ENCODE measurements around the gene ZNF549.

DNA sequence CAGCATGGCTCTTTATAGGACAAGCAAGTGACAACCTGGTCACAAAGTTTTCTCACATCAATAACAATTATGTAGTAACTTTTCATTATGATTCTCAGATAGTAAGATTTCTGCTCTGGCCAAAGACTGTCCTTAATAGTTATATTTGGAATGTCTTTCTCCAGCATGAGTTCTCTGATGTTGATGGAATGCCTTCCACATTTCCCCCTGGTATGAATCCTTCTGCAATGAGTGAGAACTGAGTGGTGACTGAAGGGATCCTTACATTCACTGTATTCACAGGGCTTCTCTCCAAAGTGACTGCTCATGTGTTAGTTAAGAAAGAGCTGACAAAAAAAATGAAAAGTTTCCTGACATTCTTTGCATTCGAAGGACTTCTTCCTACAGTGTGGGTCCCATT is 19.4 kb downstream of the ZNF549 start:
- TF ChIP-seq, protein P1, sequence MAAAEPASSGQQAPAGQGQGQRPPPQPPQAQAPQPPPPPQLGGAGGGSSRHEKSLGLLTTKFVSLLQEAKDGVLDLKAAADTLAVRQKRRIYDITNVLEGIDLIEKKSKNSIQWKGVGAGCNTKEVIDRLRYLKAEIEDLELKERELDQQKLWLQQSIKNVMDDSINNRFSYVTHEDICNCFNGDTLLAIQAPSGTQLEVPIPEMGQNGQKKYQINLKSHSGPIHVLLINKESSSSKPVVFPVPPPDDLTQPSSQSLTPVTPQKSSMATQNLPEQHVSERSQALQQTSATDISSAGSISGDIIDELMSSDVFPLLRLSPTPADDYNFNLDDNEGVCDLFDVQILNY (CRISPR knock-in tag; IDR thresholded peaks at IDR 0.05), result no peak
- TF ChIP-seq ZNF416 (CRISPR knock-in tag; IDR thresholded peaks at IDR 0.05) (no peak), FOXK1 (CRISPR knock-in tag; IDR thresholded peaks at IDR 0.05) (no peak), EMX1 (CRISPR knock-in tag; IDR thresholded peaks at IDR 0.05) (no peak), CBFB (CRISPR knock-in tag; IDR thresholded peaks at IDR 0.05; ENCODE audit: low read depth) (no peak), RORB (CRISPR knock-in tag; IDR thresholded peaks at IDR 0.05) (no peak), MXD4 (CRISPR knock-in tag; IDR thresholded peaks at IDR 0.05; ENCODE audit: borderline replicate concordance) (no peak), NR3C1 (CRISPR knock-in tag; conservative IDR thresholded peaks at IDR 0.05; ENCODE audit: low read depth) (no peak)
- TF ChIP-seq, protein P2, sequence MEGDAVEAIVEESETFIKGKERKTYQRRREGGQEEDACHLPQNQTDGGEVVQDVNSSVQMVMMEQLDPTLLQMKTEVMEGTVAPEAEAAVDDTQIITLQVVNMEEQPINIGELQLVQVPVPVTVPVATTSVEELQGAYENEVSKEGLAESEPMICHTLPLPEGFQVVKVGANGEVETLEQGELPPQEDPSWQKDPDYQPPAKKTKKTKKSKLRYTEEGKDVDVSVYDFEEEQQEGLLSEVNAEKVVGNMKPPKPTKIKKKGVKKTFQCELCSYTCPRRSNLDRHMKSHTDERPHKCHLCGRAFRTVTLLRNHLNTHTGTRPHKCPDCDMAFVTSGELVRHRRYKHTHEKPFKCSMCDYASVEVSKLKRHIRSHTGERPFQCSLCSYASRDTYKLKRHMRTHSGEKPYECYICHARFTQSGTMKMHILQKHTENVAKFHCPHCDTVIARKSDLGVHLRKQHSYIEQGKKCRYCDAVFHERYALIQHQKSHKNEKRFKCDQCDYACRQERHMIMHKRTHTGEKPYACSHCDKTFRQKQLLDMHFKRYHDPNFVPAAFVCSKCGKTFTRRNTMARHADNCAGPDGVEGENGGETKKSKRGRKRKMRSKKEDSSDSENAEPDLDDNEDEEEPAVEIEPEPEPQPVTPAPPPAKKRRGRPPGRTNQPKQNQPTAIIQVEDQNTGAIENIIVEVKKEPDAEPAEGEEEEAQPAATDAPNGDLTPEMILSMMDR (IDR thresholded peaks at IDR 0.05), result no peak
- TF ChIP-seq, protein P3, sequence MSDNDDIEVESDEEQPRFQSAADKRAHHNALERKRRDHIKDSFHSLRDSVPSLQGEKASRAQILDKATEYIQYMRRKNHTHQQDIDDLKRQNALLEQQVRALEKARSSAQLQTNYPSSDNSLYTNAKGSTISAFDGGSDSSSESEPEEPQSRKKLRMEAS (CRISPR knock-in tag; IDR thresholded peaks at IDR 0.05), result no peak
